HG03025 (cell line): ENCODE data around the gene UGT1A8.

Experiments used
- ATAC-seq: cut with Tn5 transposase; IDR thresholded peaks from one replicate; pipeline ENCODE4 v1.9.1; 2021; ENCODE audit warnings: mild to moderate bottlenecking, moderate library complexity; ENCODE audit not compliant: unreplicated experiment, low FRiP score

The UGT1A8 gene

DNA sequence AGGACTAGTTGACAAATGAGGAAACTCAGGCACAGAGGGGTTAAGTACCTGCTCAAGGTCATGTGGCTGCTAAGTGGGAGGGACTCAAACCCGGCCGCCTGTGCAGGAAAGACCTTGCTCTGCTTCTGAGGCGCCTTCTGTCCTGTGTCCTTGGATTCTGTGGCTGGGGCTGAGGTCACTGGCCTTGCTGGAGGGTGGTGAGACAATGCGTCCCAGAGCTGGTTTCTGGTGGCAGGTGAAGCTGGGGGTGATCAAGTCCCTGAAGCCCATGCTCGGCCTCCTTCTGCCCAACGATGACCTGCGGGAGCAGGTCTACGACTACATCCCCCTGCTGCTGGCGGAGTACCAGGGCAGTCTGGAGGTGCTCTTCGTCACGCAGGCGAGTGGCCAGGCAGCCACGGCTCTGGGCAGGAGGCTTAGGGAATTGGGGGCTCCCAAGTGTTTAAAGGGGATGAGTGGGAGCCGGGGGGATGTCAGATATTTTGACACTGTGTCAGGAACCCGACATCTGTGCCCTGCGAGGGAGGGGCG, 176.8 kb downstream of the UGT1A8 start:
- ATAC-seq, result no peak

DNA sequence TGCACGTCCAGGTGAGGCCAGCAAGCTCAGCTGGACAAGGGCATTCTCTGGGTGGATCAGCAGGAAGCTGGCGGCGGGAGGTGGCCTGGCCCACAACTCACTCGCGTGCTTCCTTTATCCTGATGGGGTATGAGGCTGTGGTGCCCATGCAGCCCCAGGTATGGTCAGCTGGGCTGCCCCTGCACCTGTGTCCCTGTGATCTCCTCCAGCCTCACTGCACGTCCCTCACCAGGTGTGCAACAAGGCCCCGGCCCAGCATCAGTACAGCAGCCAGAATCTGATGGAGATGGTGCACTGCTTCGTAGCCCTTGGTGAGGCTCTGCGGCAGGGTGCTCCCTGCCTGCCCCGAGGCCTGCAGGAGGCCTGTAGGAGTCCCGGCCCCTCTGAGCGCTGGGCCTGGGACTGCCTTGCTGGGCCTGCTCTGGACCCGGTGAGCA, 178.3 kb downstream of the UGT1A8 start:
- ATAC-seq, result no peak

DNA sequence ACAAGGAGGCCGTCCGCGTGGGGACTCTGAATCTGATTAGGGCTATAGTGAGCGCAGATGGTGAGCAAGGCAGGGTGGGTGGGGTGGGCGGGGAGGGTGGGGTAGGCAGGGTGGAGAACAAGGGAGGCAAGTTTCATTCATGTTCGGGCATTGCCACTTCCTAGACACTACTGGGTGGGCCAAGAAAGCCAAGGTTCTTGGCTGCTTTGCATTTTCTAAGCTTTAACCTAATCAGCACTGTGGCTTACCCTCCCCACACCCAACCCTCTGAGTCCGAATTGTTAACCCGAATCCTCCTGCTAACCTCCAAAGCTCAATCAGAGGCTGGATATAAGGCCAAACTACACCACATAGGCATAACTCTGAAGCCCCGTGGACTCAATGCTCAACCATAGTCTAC, 178.8 kb downstream of the UGT1A8 start:
- ATAC-seq, result no peak

DNA sequence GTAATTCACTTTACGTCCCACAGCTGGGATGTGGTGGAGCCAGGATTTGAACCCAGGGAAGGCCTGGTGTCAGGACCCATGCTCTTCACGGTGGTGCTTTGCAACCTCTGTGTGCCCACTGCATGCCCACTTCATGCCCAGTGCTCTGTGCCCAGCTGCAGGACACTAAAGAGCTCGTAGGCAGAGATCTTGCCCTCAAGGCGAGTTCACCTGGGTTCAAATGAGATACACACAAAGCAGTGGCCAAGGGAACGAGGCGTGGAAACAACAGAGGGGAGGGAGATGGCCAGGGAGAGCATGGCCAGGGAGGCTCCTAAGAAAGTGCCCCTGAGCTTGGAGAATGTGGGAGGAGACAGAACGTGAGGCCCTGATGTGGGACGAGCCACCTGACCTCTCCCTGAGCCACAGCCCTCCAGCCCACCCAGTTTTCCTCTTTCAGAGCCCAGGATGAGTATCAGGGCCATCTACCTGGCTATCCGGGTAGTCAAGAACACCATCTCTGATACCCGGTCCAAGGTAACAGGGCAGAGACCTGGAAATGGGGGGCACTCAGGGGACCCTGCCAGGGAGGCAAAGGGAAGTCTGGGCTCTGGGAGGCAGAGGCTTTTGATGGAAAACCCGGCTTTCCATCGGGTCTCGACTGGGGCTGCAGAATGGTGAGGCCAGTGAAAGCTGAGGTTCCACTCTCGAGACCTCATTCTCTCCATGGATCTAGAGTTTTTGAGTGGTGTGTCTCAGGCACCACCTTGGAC, 181.1 kb downstream of the UGT1A8 start:
- no peak for ATAC-seq

DNA sequence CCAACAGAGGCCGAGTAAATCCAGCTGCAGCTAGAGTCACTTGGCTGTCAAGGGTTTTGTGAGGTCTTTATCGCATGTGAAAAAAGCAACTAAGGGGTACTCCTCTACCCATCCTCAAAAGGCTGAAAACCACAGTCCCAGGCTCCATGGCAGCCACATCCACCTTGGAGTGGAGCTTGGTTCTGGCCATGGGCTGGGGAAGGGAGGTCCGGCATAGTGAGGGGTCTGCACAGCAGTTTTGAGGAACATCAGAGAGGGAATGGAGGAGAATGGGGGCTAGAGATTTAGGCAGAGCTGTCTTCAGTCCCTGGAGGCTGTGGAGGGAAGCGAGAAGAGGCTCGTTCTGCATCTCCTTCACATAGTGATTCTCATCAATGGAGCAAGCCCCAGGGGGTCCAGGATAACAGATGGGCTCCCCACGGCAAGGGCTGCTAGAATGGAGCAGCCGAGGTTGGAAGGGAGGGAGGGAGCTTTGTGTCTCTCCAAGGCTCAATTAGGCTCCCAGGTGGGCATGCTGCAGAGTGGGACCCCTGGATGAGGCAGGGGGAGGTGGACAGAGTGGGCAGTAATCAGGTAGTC, 181.7 kb downstream of the UGT1A8 start:
- ATAC-seq, result no peak

DNA sequence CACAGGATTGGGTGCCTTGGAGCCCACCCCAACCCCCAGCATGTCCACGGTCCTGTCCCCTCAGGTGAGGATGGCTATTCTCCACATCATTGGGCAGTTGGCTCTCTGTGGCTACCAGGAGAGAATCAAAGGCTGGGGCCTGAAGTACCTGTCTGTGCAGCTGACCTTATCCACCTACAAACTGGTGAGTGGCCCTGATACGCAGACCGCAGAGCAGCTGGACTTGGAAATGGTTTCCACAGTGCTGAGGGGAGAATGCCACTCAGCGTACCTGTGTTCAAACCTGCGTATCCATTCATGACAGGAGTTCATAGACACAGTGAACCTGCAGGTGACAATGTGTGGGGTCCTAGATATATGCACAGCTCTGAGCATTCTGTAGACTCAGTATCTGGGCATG, 182.3 kb downstream of the UGT1A8 start:
- no peak for ATAC-seq

DNA sequence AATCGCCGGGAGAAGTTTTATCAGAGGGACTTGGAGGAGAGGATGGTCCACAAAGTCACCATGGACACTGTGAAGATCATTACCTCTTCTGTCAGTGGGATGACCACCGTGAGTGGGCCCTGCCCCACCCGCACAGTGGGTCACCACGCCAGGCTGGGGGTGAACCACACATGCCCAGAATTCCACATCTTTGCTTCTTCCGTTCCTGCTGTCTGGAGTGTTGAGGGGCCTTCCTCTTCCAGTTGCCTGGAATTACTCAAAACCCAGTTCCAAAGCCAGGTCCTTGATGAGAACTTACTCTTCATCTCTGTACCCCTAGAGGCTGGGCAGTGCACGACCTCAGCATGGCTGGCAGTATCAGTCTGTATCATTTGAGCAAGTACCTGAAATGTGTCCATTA, 182.8 kb downstream of the UGT1A8 start:
- ATAC-seq, result no peak

DNA sequence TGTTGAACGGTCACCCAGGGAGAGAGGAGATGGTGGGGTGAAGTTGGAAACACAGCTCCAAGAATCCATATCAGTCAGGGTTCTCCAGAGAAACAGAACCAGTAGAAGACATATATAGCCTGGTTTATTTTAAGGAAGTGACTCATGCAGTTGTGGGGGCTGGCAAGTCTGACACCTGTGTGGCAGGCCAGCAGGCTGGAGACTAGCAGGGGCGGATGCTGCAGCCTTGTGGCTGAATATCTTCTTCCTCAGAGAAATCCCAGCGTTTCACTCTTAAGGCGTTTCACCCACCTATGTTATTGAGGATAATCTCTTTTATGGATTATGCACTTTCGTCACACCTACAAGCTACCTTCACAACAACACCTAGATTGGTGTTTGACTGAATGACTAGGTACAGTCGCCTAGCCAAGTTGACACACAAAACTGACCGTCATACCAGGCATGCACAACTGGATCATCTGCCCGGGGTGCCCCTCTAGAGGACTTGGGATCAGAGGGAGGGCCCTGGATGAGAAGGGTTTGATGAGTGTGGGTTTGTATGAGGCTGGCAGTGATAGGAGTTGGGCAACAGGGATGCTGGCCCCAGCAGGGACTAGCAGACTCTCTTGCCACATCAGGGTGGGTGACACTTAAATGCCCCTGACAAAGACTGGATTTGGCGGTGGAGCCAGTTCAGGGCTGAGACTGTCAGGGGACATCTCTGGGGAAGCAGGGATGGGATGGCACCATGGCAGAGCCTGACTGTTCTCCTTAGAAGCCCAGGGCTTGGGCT, 184.1 kb downstream of the UGT1A8 start:
- no peak for ATAC-seq

DNA sequence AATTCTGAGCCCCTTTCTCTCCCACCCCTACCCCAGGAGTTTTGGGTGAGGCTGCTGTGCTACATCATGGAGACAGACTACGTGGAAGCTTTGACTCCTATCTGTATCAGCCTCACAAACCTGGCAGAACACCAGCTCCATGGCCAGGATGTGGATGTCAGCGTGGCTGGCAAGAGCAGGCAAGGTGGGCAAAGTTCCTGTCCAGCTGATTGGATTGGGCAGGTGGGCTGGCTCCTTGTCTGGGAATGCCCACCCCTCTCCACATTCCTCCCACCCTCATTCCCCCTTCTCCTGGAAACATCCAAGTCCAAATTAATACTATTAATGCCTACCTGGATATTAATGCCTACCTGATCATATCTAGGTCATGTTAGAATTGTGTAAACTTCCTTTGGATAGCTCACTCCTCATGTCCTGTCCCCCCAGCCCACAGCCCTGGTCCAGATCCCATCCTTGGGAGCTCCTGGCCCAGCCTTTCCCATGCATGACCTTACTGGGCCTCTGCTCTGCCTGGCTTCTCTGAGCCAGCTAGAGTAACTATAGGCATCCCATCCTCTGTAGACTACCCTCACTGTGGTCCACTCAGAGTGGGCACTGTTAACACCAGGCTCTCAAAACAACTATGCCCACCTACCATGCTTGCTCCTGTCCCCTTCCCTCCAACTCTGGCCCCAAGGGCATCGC, 184.8 kb downstream of the UGT1A8 start:
- no peak for ATAC-seq

DNA sequence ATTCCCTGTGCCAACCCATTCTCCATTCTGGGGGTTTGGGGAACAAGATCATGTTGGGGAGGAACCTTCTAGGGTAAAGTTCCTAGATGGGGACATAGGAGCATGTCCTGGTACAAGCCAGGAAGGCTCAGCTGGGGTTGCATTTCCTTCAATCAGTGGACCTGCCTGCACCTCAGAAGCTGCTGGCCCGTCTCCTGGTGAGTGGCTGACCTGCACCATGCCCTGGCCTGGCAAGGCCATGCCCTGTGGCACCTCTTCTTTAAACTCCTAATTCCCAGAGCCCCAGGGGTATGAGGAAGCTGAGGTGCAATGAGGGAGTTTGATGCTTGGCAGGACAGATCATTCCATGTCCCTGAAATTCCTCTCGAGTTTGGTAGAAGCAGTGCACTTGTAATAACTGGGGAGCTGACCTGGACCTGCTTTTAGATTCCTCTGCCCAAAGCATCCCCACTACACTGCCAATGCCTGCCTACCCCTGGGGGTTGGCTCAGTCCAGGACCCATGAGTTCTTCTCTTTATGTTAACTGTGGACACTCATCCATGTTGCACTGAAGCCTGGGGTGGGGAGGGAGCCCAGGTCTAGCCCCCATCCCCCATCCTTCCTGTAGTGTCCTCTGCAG, 186.0 kb downstream of the UGT1A8 start:
- no peak for ATAC-seq

DNA sequence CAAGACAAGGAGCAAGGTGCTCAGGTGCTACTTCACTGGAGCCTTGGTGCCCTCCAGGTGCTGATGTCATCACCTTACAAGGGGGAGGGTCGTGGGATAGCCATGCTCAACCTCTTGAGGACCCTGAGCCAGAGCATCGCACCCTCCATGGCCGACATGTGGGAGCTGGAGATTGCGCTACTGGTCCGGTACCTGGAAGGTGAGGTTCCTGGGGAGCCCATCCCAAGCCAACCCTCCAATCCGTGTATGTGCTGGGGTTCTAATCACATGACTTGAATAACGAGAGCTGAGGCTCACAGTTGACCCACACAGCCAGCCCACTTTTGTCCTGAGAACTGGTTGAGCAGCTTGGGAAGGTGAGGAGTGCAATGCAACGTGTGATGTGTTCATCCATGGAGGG, 186.6 kb downstream of the UGT1A8 start:
- no peak for ATAC-seq

DNA sequence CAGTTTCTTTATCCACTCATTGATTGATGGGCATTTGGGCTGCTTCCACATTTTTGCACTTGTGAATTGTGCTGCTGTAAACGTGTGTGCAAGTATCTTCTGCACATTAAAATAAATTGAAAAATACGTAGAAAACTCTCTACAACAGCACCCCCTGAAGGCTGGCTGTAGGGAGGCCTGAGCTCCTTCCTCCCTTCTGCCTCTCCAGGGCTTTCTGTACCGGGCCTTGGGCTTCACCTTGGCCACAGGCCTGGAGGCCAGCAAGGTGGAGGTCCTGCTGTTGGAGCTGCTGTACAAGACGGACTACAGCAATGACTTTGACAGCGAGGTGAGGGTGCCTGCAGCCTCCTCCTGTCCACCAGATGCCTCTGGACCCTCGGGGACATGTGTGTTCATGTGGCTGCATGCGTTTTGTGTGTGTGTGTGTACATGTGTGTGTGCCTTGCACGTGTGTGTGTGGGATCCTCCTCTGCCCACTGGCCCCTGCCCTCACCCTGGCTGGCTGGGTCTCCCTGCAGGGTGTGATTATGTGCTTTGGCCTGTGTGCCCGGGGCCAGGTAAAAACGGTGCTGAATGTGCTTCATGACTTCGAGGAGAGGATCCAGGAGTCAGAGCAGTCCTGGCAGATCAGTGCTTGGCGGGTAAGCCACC, 189.9 kb downstream of the UGT1A8 start:
- ATAC-seq, result no peak

DNA sequence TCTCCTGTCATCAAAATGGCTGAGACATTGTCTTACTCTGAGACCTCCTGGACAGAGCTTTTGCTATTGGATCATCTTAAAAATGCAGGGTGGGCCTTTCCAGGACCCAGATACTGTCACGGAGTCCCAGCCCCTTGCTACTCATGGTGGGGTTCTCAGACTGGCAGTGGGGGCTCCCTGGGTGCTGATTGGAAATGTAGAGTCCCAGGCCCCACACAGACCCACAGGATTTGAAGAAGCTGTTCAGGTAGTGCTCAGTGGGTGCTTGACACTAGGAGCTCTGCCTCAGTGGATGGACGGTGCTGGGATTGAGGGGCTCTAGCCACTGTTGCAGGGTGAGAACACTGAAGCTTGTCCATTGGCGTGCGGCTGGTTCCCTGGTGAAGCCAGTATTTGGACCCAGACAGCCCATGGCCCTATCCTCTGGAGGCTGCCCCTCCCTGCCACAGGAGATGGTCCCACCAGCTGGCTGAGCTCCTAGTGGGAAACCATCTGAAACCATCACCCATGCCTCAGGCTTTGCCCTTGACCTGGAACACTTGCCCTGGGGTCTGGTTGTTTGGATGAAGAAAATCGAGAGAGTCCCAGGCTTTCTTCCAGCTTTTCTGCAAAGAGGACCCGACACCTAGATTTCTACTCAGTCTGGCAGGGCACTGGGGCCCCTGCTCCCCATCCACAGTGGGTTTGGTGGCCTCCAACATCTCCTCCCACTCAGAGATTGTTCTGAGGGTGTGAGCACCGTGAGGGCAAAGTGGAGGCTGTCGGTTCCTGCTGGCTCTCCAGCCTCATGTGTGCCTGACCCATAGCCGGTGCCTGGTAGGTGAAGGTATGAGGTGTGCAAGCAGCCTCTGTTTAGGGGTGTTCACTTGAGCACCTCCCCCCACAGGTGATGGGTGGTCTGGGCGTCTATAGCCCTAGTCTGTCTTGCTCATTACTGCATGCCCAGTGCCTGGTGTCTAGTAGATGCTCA, 190.8 kb downstream of the UGT1A8 start:
- ATAC-seq, result no peak

DNA sequence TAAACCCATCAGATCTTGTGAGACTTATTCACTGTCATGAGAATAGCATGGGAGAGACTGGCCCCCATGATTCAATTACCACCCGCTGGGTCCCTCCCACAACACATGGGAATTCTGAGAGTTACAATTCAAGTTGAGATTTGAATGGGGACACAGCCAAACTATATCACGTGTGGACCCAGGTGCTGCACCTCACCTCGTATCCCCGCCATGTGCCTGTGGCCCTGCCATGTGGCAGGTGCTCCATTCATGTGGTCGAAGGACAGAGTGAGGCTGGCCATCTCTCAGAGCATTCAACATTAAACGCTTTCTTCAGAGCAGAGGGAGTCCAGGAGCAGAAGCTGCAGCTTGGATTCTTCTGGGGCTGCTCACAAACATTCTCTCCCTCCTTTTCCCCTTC, 193.0 kb downstream of the UGT1A8 start:
- ATAC-seq, result no peak

DNA sequence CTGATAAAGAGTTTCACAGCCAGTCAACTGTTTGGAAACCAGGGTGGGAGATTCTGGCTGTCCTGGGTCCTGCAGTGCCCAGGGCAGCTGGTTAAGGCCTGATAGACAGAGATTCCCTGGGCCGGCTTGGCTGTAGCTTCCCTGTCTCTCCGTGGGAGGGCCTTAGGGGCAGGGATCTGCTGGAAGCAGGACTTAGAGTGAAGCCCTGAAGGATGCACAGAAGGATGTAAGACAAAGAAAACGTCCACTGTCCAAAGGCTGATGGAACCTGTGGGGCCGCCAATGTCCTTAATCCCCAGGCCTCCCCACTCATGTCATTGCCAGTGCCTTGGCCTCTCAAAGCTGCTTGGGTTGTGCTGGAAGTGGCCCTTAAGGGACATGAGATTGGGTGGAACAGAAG, 193.7 kb downstream of the UGT1A8 start:
- ATAC-seq, result no peak

DNA sequence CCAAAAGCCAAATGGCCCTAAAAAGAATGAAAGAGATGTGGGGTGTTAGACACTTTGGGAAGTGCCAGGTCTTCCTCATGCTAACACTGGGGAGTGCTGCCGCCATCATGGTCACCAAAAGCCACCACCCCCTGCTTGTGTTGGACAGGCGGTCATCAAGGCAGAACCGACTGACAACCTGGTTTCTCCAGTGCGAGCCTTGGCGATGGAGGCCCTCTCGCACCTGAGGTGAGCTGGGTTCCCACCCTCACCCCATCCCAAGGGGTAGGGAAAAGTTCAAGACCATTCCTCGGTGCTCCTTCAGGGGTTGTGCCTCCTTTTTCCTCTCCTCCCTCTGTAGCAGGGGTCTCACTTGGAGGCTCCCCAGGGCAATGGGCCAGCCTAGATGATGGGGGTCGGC, 194.3 kb downstream of the UGT1A8 start:
- ATAC-seq, result no peak

DNA sequence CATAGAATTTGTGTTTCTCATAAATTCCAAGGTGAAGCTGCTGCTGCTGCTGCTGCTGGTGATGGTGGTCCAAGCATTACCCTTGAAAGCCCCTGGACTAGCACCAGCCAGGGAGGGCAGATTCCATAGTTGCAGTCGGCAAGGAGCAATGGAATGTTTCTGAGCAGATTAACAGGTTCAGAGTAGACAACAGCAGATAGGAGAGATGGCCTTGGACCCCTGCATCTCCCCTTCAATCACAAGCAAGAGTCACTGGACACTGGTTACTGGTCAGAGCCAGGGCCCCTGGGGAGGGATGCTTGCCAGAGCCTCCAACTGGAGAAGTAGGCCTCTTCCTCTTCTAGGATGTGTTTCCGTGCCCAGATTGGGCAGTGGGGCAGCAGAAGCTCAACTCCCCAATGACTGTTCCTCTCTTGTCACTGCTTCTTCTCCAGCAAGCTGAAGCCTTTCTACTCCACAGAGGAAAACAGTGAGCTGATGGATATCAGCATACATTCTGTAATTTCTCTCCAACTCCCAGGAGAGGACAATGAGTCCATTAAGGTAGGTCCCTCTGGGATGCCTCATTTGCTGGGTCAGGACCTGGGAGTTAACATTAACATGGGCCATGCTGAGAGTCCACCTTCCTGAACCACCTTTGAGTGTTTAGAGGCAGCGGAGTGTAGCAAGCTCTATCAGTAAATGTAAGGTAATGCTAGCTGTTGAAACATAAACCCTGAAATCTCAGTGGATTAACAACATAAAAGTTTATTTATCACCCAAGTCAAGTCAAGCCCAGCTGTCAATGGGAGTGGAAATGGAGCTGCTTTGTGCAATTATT, 196.0 kb downstream of the UGT1A8 start:
- ATAC-seq, result no peak
